Measurements from ENCODE around the gene TLE2. TPM values are rescaled to one million over a fixed set of nuclear protein-coding genes. Genes with fewer than 3 reads are reported as not detected.

TLE2 gene
- total RNA-seq, 2 donors from 2014 or later: 46.7 to 154 TPM

GRCh38 chr19:3058821-3059314 is 29.8 kb upstream of the TLE2 start:
- H3K36me3 ChIP-seq: peaks cover 42% of the 10 kb centered on the region
- no peak overlapping the region for H3K4me3 ChIP-seq
- no peaks in the 10 kb centered on the region for H3K27me3 ChIP-seq (replicated peaks; ENCODE audit: insufficient read depth)
- ATAC-seq (ENCODE audit: insufficient number of reproducible peaks, low FRiP score, low read depth): no peak
- H3K4me1 ChIP-seq (ENCODE audit: control insufficient read depth in 1 of 2, low read depth in 2 of 2): peaks cover 21 to 43% of the 10 kb centered on the region in 2 donors
- no peak overlapping the region for H3K27ac ChIP-seq
- no peak for TF ChIP-seq CTCF (IDR thresholded peaks at IDR 0.05)
- H3K9me3 ChIP-seq: no peaks in the 10 kb centered on the region
- no peak for DNase-seq (ENCODE audit: low spot score)

GRCh38 chr19:3058009-3058820 is 29.1 kb upstream of the TLE2 start:
- Histone ChIP-seq H3K4me3 (no peak overlapping the region), H3K36me3 (peaks cover 48% of the 10 kb centered on the region)
- TF ChIP-seq CTCF (IDR thresholded peaks at IDR 0.05): no peak

DNA sequence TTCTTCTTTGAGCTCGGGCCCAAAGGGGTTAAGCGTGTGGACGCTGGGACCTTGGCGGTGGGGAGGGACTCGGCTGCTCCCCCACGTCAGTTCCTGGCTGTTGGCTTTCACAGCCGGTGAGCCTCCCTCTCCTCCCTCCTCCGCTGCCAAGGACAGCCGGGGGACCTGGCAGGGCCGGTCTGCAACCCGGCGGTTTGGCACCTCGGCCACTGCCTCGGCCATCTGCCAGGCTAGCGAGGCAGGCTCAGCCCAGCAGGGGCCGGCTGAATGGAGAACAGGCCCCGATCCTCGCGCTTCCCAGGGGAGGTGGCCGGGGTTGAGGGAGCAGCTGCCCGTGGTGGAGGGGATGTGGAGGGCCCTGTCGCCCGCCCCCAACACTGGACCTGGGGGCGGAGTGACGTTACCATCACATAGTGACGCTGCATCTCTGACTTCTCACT is 28.2 kb upstream of the TLE2 start:
- DNase-seq (ENCODE audit: low spot score): peak; percentile 51
- TF ChIP-seq CTCF (IDR thresholded peaks at IDR 0.05): peak; percentile 29
- Histone ChIP-seq H3K27me3 (replicated peaks; ENCODE audit: insufficient read depth) (no peaks in the 10 kb centered on the region), H3K27ac (peak overlapping the region; percentile 59 to 68), H3K4me1 (ENCODE audit: control insufficient read depth in 1 of 2, low read depth in 2 of 2) (peaks cover 13 to 37% of the 10 kb centered on the region in 2 donors), H3K4me3 (peak overlapping the region; percentile 44), H3K9me3 (no peaks in the 10 kb centered on the region), H3K36me3 (peaks cover 49% of the 10 kb centered on the region)
- ATAC-seq (ENCODE audit: insufficient number of reproducible peaks, low FRiP score, low read depth): no peak

More at GRCh38 chr19:3058009-3058820, 29.1 kb upstream of the TLE2 start:
- Histone ChIP-seq H3K9me3 (no peaks in the 10 kb centered on the region), H3K4me1 (ENCODE audit: control insufficient read depth in 1 of 2, low read depth in 2 of 2) (peaks cover 19 to 43% of the 10 kb centered on the region in 2 donors), H3K27me3 (replicated peaks; ENCODE audit: insufficient read depth) (no peaks in the 10 kb centered on the region), H3K27ac (peak overlapping the region; percentile 59 to 68)
- ATAC-seq (ENCODE audit: insufficient number of reproducible peaks, low FRiP score, low read depth): no peak
- DNase-seq (ENCODE audit: low spot score): no peak

DNA sequence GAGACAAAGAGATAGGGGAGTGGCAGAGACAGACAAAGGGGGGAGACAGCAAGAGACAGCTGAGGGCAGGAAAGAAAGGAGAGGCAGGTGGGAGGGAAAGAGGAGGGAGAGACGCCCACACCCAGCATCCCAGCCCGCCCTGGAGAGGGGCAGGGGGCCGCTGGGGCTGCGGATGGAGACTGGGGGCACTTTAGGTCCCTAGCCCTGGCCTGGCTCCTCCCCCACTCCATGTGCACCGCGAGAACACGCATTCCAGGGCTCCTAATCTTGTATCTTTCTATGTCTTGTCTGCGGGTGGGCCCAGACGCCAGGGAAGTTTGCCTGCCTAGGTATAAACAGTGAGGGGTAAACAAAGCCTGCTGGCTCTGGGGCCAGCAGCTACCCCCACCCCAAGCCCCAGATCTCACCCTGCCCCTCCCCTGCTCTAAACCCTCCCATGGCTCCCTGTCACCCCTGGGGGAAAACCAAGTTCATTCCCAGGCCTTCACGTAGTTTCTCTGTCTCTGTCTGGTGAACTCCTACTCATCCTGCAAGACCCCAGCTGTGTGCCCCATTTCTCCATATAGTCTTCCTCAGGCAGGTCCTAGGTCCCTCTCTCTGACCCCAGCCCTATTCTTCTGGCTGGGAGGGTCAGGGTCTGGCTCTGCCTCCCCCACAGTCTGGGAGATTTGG is 27.5 kb upstream of the TLE2 start:
- H3K36me3 ChIP-seq: peaks cover 49% of the 10 kb centered on the region
- peak overlapping the region; percentile 44 for H3K4me3 ChIP-seq
- DNase-seq (ENCODE audit: low spot score): no peak

More for the DNA sequence above, 27.5 kb upstream of the TLE2 start:
- no peak for ATAC-seq (ENCODE audit: insufficient number of reproducible peaks, low FRiP score, low read depth)
- no peaks in the 10 kb centered on the region for H3K27me3 ChIP-seq (replicated peaks; ENCODE audit: insufficient read depth)
- peak overlapping the region in 1 of 2 donors; percentile 59 for H3K27ac ChIP-seq
- peaks cover 13 to 37% of the 10 kb centered on the region in 2 donors for H3K4me1 ChIP-seq (ENCODE audit: control insufficient read depth in 1 of 2, low read depth in 2 of 2)
- TF ChIP-seq CTCF (IDR thresholded peaks at IDR 0.05): no peak
- H3K9me3 ChIP-seq: no peaks in the 10 kb centered on the region
